Karpas-422 (cell line): ENCODE data around the gene EEA1. TPM values are rescaled to one million over a fixed set of nuclear protein-coding genes. Genes with fewer than 3 reads are reported as not detected.

Source experiments
- DNase-seq: peaks from one replicate; pipeline ENCODE4 v3.0.0-alpha.2; 2015
- H2AFZ ChIP-seq: fragments of 200-600 bp; sonication (generic); 2 replicates; pipeline ENCODE4 v1.6.1; 2014; ENCODE audit warnings: antibody characterized with exemption, low read length, mixed read lengths
- H3K27ac ChIP-seq: fragments of 200-600 bp; sonication (generic); 2 replicates; pipeline ENCODE4 v1.5.1; 2014; ENCODE audit warnings: mild to moderate bottlenecking, low read length, moderate library complexity
- H3K27me3 ChIP-seq: fragments of 200-600 bp; sonication (generic); 2 replicates; pipeline ENCODE4 v1.6.1; 2014; ENCODE audit warnings: low read length, mixed read lengths
- H3K36me3 ChIP-seq: fragments of 200-600 bp; sonication (generic); 2 replicates; pipeline ENCODE4 v1.6.1; 2014; ENCODE audit warnings: low read length, mixed read lengths; ENCODE audit not compliant: insufficient read depth
- H3K4me1 ChIP-seq: fragments of 200-600 bp; sonication (generic); 2 replicates; pipeline ENCODE4 v1.6.1; 2014; ENCODE audit warnings: mild to moderate bottlenecking, low read length, mixed read lengths
- H3K4me2 ChIP-seq: fragments of 200-600 bp; sonication (generic); 2 replicates; pipeline ENCODE4 v1.6.1; 2014; ENCODE audit warnings: low read length, low read depth, mild to moderate bottlenecking; ENCODE audit not compliant: poor library complexity, severe bottlenecking
- H3K4me3 ChIP-seq: fragments of 200-600 bp; sonication (generic); 2 replicates; pipeline ENCODE4 v1.5.1; 2014; ENCODE audit warnings: mild to moderate bottlenecking, antibody characterized with exemption, low read length, mixed read lengths
- H3K79me2 ChIP-seq: fragments of 200-600 bp; sonication (generic); 2 replicates; pipeline ENCODE4 v1.6.1; 2014; ENCODE audit warnings: mild to moderate bottlenecking, low read length, mixed read lengths
- H3K9ac ChIP-seq: fragments of 200-600 bp; sonication (generic); 2 replicates; pipeline ENCODE4 v1.6.0; 2014; ENCODE audit warnings: low read length
- H3K9me2 ChIP-seq: fragments of 200-600 bp; sonication (generic), shearing (Covaris generic); replicated peaks from 2 replicates; pipeline ENCODE4 v1.6.0; 2014; ENCODE audit warnings: mild to moderate bottlenecking, low read length, moderate library complexity; ENCODE audit not compliant: insufficient read depth
- H3K9me3 ChIP-seq: fragments of 300-700, 200-600 bp; sonication (generic); 2 replicates; pipeline ENCODE4 v1.6.1; 2014; ENCODE audit warnings: low read length, mixed read lengths
- H4K20me1 ChIP-seq: fragments of 200-600 bp; sonication (generic); 2 replicates; pipeline ENCODE4 v1.6.1; 2014; ENCODE audit warnings: mild to moderate bottlenecking, antibody characterized with exemption, low read length, low read depth; ENCODE audit not compliant: insufficient read depth
- total RNA-seq: library from RNA; depleted of rRNA; stranded (reverse); fragments of >200 nt; shearing (Covaris generic); gene quantifications from 2 replicates; pipeline ENCODE4 v1.2.3, GENCODE V29; 2014; ENCODE audit warnings: low replicate concordance

EEA1 gene
- total RNA-seq, 1 experiment from 2014 or later = 9.2 TPM

- H3K79me2 ChIP-seq = peaks cover 5% of the 10 kb centered on the region; the same call in 1 of the 2 replicates
- H3K27ac ChIP-seq = no peak overlapping the region
- H3K4me2 ChIP-seq = no peak overlapping the region
These were observed 16.6 kb upstream of the EEA1 start for GRCh38 chr12:92945659-92946220.

GRCh38 chr12:92943482-92944250, 14.6 kb upstream of the EEA1 start:
- peak overlapping the region; percentile 20 for H3K4me2 ChIP-seq

More at GRCh38 chr12:92945659-92946220, 16.6 kb upstream of the EEA1 start:
- H3K4me1 ChIP-seq = peaks cover 14% of the 10 kb centered on the region
- H3K9ac ChIP-seq = no peak overlapping the region
- H3K9me2 ChIP-seq = no peaks in the 10 kb centered on the region
- no peaks in the 10 kb centered on the region for H3K27me3 ChIP-seq
- H3K4me3 ChIP-seq = no peak overlapping the region
- H2AFZ ChIP-seq = no peak overlapping the region
- no peaks in the 10 kb centered on the region for H4K20me1 ChIP-seq
- no peaks in the 10 kb centered on the region for H3K36me3 ChIP-seq
- no peak for DNase-seq
- H3K9me3 ChIP-seq = no peaks in the 10 kb centered on the region

GRCh38 chr12:92942905-92943304, 13.8 kb upstream of the EEA1 start:
- H3K27ac ChIP-seq = no peak overlapping the region
- no peak overlapping the region for H3K4me3 ChIP-seq
- no peak overlapping the region for H3K4me2 ChIP-seq
- H3K36me3 ChIP-seq = no peaks in the 10 kb centered on the region
- no peak overlapping the region for H3K9ac ChIP-seq
- DNase-seq = no peak
- no peaks in the 10 kb centered on the region for H4K20me1 ChIP-seq
- H3K9me2 ChIP-seq = no peaks in the 10 kb centered on the region
- H3K4me1 ChIP-seq = peaks cover 14% of the 10 kb centered on the region
- H3K79me2 ChIP-seq = peaks cover 5% of the 10 kb centered on the region; the same call in 1 of the 2 replicates
- H3K9me3 ChIP-seq = no peaks in the 10 kb centered on the region
- H2AFZ ChIP-seq = no peak overlapping the region
- no peaks in the 10 kb centered on the region for H3K27me3 ChIP-seq

More at GRCh38 chr12:92943482-92944250, 14.6 kb upstream of the EEA1 start:
- Histone ChIP-seq H3K9me2 (no peaks in the 10 kb centered on the region), H3K4me3 (no peak overlapping the region), H3K4me1 (peaks cover 14% of the 10 kb centered on the region), H3K9ac (no peak overlapping the region), H3K27ac (no peak overlapping the region), H3K9me3 (no peaks in the 10 kb centered on the region), H3K27me3 (no peaks in the 10 kb centered on the region), H4K20me1 (no peaks in the 10 kb centered on the region), H2AFZ (no peak overlapping the region), H3K79me2 (peaks cover 5% of the 10 kb centered on the region; the same call in 1 of the 2 replicates), H3K36me3 (no peaks in the 10 kb centered on the region)
- DNase-seq = peak; percentile 49

- H3K27ac ChIP-seq = no peak overlapping the region
- H3K4me1 ChIP-seq = peaks cover 14% of the 10 kb centered on the region
- no peaks in the 10 kb centered on the region for H3K27me3 ChIP-seq
- H3K9me2 ChIP-seq = no peaks in the 10 kb centered on the region
- no peak overlapping the region for H3K4me3 ChIP-seq
- H3K9me3 ChIP-seq = no peaks in the 10 kb centered on the region
- peaks cover 5% of the 10 kb centered on the region; the same call in 1 of the 2 replicates for H3K79me2 ChIP-seq
- H3K36me3 ChIP-seq = no peaks in the 10 kb centered on the region
- H4K20me1 ChIP-seq = no peaks in the 10 kb centered on the region
- no peak overlapping the region for H2AFZ ChIP-seq
- H3K9ac ChIP-seq = no peak overlapping the region
- DNase-seq = no peak
- H3K4me2 ChIP-seq = no peak overlapping the region
These were observed 10.0 kb upstream of the EEA1 start for GRCh38 chr12:92939116-92939515.

- Histone ChIP-seq H3K9me3 (no peaks in the 10 kb centered on the region), H3K9me2 (no peaks in the 10 kb centered on the region), H3K79me2 (peaks cover 5% of the 10 kb centered on the region; the same call in 1 of the 2 replicates), H3K27ac (no peak overlapping the region), H3K36me3 (no peaks in the 10 kb centered on the region), H3K4me3 (no peak overlapping the region), H3K4me1 (peaks cover 10% of the 10 kb centered on the region), H3K4me2 (no peak overlapping the region), H4K20me1 (no peaks in the 10 kb centered on the region), H2AFZ (no peak overlapping the region), H3K27me3 (no peaks in the 10 kb centered on the region), H3K9ac (no peak overlapping the region)
- no peak for DNase-seq
These were observed 9.5 kb upstream of the EEA1 start for GRCh38 chr12:92938638-92939037.

- no peak for DNase-seq
- Histone ChIP-seq H3K79me2 (peaks cover 5% of the 10 kb centered on the region; the same call in 1 of the 2 replicates), H3K4me3 (no peak overlapping the region), H4K20me1 (no peaks in the 10 kb centered on the region), H2AFZ (peak overlapping the region; percentile 0; the same call in 1 of the 2 replicates), H3K4me2 (no peak overlapping the region), H3K4me1 (peaks cover 9% of the 10 kb centered on the region), H3K27me3 (no peaks in the 10 kb centered on the region), H3K9me3 (no peaks in the 10 kb centered on the region), H3K27ac (no peak overlapping the region), H3K36me3 (no peaks in the 10 kb centered on the region), H3K9ac (no peak overlapping the region), H3K9me2 (no peaks in the 10 kb centered on the region)
These were observed 8.9 kb upstream of the EEA1 start for GRCh38 chr12:92938018-92938417.

- Histone ChIP-seq H3K79me2 (no peaks in the 10 kb centered on the region), H3K4me1 (peaks cover 12% of the 10 kb centered on the region), H2AFZ (no peak overlapping the region), H3K4me3 (no peak overlapping the region), H3K9me3 (no peaks in the 10 kb centered on the region), H3K9ac (no peak overlapping the region), H3K27me3 (no peaks in the 10 kb centered on the region), H3K36me3 (no peaks in the 10 kb centered on the region), H3K9me2 (no peaks in the 10 kb centered on the region), H3K27ac (no peak overlapping the region), H3K4me2 (no peak overlapping the region), H4K20me1 (no peaks in the 10 kb centered on the region)
- no peak for DNase-seq
These were observed 4.5 kb upstream of the EEA1 start for GRCh38 chr12:92933606-92934005.

- no peak overlapping the region for H2AFZ ChIP-seq
These were observed 1.3 kb upstream of the EEA1 start for GRCh38 chr12:92930421-92930820.

More at GRCh38 chr12:92930421-92930820, 1.3 kb upstream of the EEA1 start:
- Histone ChIP-seq H3K4me2 (peak overlapping the region; percentile 97), H3K4me1 (peaks cover 31% of the 10 kb centered on the region), H3K27me3 (no peaks in the 10 kb centered on the region), H4K20me1 (peaks cover 5% of the 10 kb centered on the region; the same call in 1 of the 2 replicates), H3K9me3 (no peaks in the 10 kb centered on the region), H3K79me2 (peaks cover 31% of the 10 kb centered on the region), H3K9ac (peak overlapping the region; percentile 86; the same call in 1 of the 2 replicates), H3K4me3 (peak overlapping the region; percentile 75), H3K36me3 (no peaks in the 10 kb centered on the region), H3K9me2 (no peaks in the 10 kb centered on the region), H3K27ac (no peak overlapping the region)
- DNase-seq = no peak
